ENCODE results near the gene NEK5. TPM values are rescaled to one million over a fixed set of nuclear protein-coding genes. Genes with fewer than 3 reads are reported as not detected.

The NEK5 gene
- total RNA-seq, 1 donor from 2014 or later = 0.50 TPM

- Histone ChIP-seq H3K4me3 (ENCODE audit: insufficient read depth, low read depth, low read length) (no peak overlapping the region), H4K20me1 (ENCODE audit: insufficient read depth, low read length) (peaks cover 28% of the 10 kb centered on the region), H3K9me3 (ENCODE audit: insufficient read depth, low read depth, low read length) (no peaks in the 10 kb centered on the region), H3K27ac (ENCODE audit: low read depth, low read length) (no peak overlapping the region), H3K4me2 (ENCODE audit: low read length) (no peak overlapping the region), H3K4me1 (ENCODE audit: insufficient read depth, low read length) (no peaks in the 10 kb centered on the region), H2AFZ (ENCODE audit: low read depth, low read length) (no peak overlapping the region), H3K36me3 (ENCODE audit: insufficient read depth, low read length) (peaks cover 19% of the 10 kb centered on the region), H3K79me2 (ENCODE audit: insufficient read depth, low read length) (peaks cover 29% of the 10 kb centered on the region), H3K9ac (ENCODE audit: low read length) (no peak overlapping the region), H3K27me3 (ENCODE audit: insufficient read depth, low read length) (no peaks in the 10 kb centered on the region)
- no peaks in the 10 kb centered on the region for H3K4me1 Mint-ChIP-seq (ENCODE audit: low read depth, unreplicated experiment)
- TF ChIP-seq CTCF (IDR thresholded peaks at IDR 0.05; ENCODE audit: insufficient read depth, low read depth, low read length) (no peak), EZH2 (IDR thresholded peaks at IDR 0.05; ENCODE audit: insufficient read depth, low read length) (no peak)
- no peaks in the 10 kb centered on the region for H3K27me3 Mint-ChIP-seq (ENCODE audit: low read depth, unreplicated experiment)
- no peak overlapping the region for H3K4me3 Mint-ChIP-seq (ENCODE audit: unreplicated experiment)
- H3K36me3 Mint-ChIP-seq (ENCODE audit: low read depth, unreplicated experiment) = peaks cover 51% of the 10 kb centered on the region
- no peak for DNase-seq (ENCODE audit: low read depth)
- FAIRE-seq = no peak
- H3K27ac Mint-ChIP-seq (ENCODE audit: unreplicated experiment) = no peak overlapping the region
- H3K9me3 Mint-ChIP-seq (ENCODE audit: unreplicated experiment) = peaks cover 4% of the 10 kb centered on the region
Measured at GRCh38 chr13:52022356-52022755, 106.5 kb downstream of the NEK5 start.

- TF ChIP-seq EZH2 (IDR thresholded peaks at IDR 0.05; ENCODE audit: insufficient read depth, low read length) (no peak), CTCF (IDR thresholded peaks at IDR 0.05; ENCODE audit: insufficient read depth, low read depth, low read length) (no peak)
- no peak for DNase-seq (ENCODE audit: low read depth)
- Histone ChIP-seq H3K79me2 (ENCODE audit: insufficient read depth, low read length) (peaks cover 44% of the 10 kb centered on the region), H4K20me1 (ENCODE audit: insufficient read depth, low read length) (peaks cover 27% of the 10 kb centered on the region), H3K36me3 (ENCODE audit: insufficient read depth, low read length) (peaks cover 19% of the 10 kb centered on the region), H3K27me3 (ENCODE audit: insufficient read depth, low read length) (no peaks in the 10 kb centered on the region), H2AFZ (ENCODE audit: low read depth, low read length) (no peak overlapping the region), H3K4me3 (ENCODE audit: insufficient read depth, low read depth, low read length) (no peak overlapping the region), H3K4me1 (ENCODE audit: insufficient read depth, low read length) (no peaks in the 10 kb centered on the region), H3K9ac (ENCODE audit: low read length) (no peak overlapping the region), H3K9me3 (ENCODE audit: insufficient read depth, low read depth, low read length) (no peaks in the 10 kb centered on the region), H3K27ac (ENCODE audit: low read depth, low read length) (no peak overlapping the region), H3K4me2 (ENCODE audit: low read length) (no peak overlapping the region)
- no peak for FAIRE-seq
- Mint-ChIP-seq H3K27me3 (ENCODE audit: low read depth, unreplicated experiment) (no peaks in the 10 kb centered on the region), H3K9me3 (ENCODE audit: unreplicated experiment) (peaks cover 5% of the 10 kb centered on the region), H3K27ac (ENCODE audit: unreplicated experiment) (no peak overlapping the region), H3K4me3 (ENCODE audit: unreplicated experiment) (no peak overlapping the region), H3K4me1 (ENCODE audit: low read depth, unreplicated experiment) (no peaks in the 10 kb centered on the region), H3K36me3 (ENCODE audit: low read depth, unreplicated experiment) (peaks cover 44% of the 10 kb centered on the region)
Measured at GRCh38 chr13:52020191-52020590, 108.7 kb downstream of the NEK5 start.

- H3K27me3 ChIP-seq (ENCODE audit: insufficient read depth, low read length) = no peaks in the 10 kb centered on the region
- no peak overlapping the region for H3K27ac Mint-ChIP-seq (ENCODE audit: unreplicated experiment)
- H4K20me1 ChIP-seq (ENCODE audit: insufficient read depth, low read length) = peaks cover 35% of the 10 kb centered on the region
- DNase-seq (ENCODE audit: low read depth) = no peak
- no peaks in the 10 kb centered on the region for H3K4me1 Mint-ChIP-seq (ENCODE audit: low read depth, unreplicated experiment)
- H3K9me3 ChIP-seq (ENCODE audit: insufficient read depth, low read depth, low read length) = no peaks in the 10 kb centered on the region
- H3K36me3 ChIP-seq (ENCODE audit: insufficient read depth, low read length) = peaks cover 7% of the 10 kb centered on the region
- no peak for FAIRE-seq
- no peak overlapping the region for H2AFZ ChIP-seq (ENCODE audit: low read depth, low read length)
- H3K4me3 Mint-ChIP-seq (ENCODE audit: unreplicated experiment) = no peak overlapping the region
- peaks cover 75% of the 10 kb centered on the region for H3K79me2 ChIP-seq (ENCODE audit: insufficient read depth, low read length)
- H3K27ac ChIP-seq (ENCODE audit: low read depth, low read length) = no peak overlapping the region
- H3K4me2 ChIP-seq (ENCODE audit: low read length) = no peak overlapping the region
- H3K27me3 Mint-ChIP-seq (ENCODE audit: low read depth, unreplicated experiment) = no peaks in the 10 kb centered on the region
- no peak overlapping the region for H3K4me3 ChIP-seq (ENCODE audit: insufficient read depth, low read depth, low read length)
- H3K36me3 Mint-ChIP-seq (ENCODE audit: low read depth, unreplicated experiment) = peaks cover 25% of the 10 kb centered on the region
- TF ChIP-seq EZH2 (IDR thresholded peaks at IDR 0.05; ENCODE audit: insufficient read depth, low read length) (no peak), CTCF (IDR thresholded peaks at IDR 0.05; ENCODE audit: insufficient read depth, low read depth, low read length) (no peak)
- H3K9ac ChIP-seq (ENCODE audit: low read length) = no peak overlapping the region
- no peaks in the 10 kb centered on the region for H3K4me1 ChIP-seq (ENCODE audit: insufficient read depth, low read length)
- peaks cover 5% of the 10 kb centered on the region for H3K9me3 Mint-ChIP-seq (ENCODE audit: unreplicated experiment)
Measured at GRCh38 chr13:52016296-52016695, 112.6 kb downstream of the NEK5 start.

Data from astrocyte (in vitro differentiated cells and primary cell).